Measurements from ENCODE around the gene CHEK2. TPM values are rescaled to one million over a fixed set of nuclear protein-coding genes. Genes with fewer than 3 reads are reported as not detected.
"Not testable (repeated sequence)": the region's sequence is repeated elsewhere in the genome, so short reads cannot be mapped to it uniquely, and the experiment has no call there.

Gene CHEK2
- polyA plus RNA-seq, 1 donor from 2014 or later: 3.1 TPM

GRCh38 chr22:28689796-28690195, 51.8 kb downstream of the CHEK2 start:
- not testable (repeated sequence) for H3K9me2 ChIP-seq (ENCODE audit: insufficient read depth, low read length); H3K36me3 ChIP-seq (ENCODE audit: insufficient read depth, low read length); H2AFZ ChIP-seq (ENCODE audit: low read depth, low read length); H3K4me2 ChIP-seq (ENCODE audit: low read length); H3K27me3 ChIP-seq (ENCODE audit: insufficient read depth, low read depth, low read length); H3K79me2 ChIP-seq (replicated peaks; ENCODE audit: insufficient read depth, low read length); H3F3A ChIP-seq (ENCODE audit: insufficient read depth, low read length, poor library complexity, severe bottlenecking); H3K4me3 ChIP-seq (ENCODE audit: low read length); H3K9ac ChIP-seq (ENCODE audit: low read length); H3K9me3 ChIP-seq (ENCODE audit: low read length); H4K20me1 ChIP-seq (ENCODE audit: insufficient read depth); H3K27ac ChIP-seq (ENCODE audit: low read length)

- H3K36me3 ChIP-seq (ENCODE audit: insufficient read depth, low read length); H3K9ac ChIP-seq (ENCODE audit: low read length); H2AFZ ChIP-seq (ENCODE audit: low read depth, low read length); H4K20me1 ChIP-seq (ENCODE audit: insufficient read depth); H3K9me2 ChIP-seq (ENCODE audit: insufficient read depth, low read length); H3F3A ChIP-seq (ENCODE audit: insufficient read depth, low read length, poor library complexity, severe bottlenecking); H3K27me3 ChIP-seq (ENCODE audit: insufficient read depth, low read depth, low read length); H3K9me3 ChIP-seq (ENCODE audit: low read length); H3K4me3 ChIP-seq (ENCODE audit: low read length); H3K4me2 ChIP-seq (ENCODE audit: low read length); H3K27ac ChIP-seq (ENCODE audit: low read length): not testable (repeated sequence)
- H3K79me2 ChIP-seq (replicated peaks; ENCODE audit: insufficient read depth, low read length): peaks cover 11% of the 10 kb centered on the region
These were observed 58.7 kb downstream of the CHEK2 start for GRCh38 chr22:28682966-28683365.

GRCh38 chr22:28680813-28681490, 60.7 kb downstream of the CHEK2 start:
- not testable (repeated sequence) for H3K9me2 ChIP-seq (ENCODE audit: insufficient read depth, low read length); H3K36me3 ChIP-seq (ENCODE audit: insufficient read depth, low read length); H3K27ac ChIP-seq (ENCODE audit: low read length); H2AFZ ChIP-seq (ENCODE audit: low read depth, low read length); H3K9me3 ChIP-seq (ENCODE audit: low read length); H3K9ac ChIP-seq (ENCODE audit: low read length); H4K20me1 ChIP-seq (ENCODE audit: insufficient read depth); H3K27me3 ChIP-seq (ENCODE audit: insufficient read depth, low read depth, low read length); H3F3A ChIP-seq (ENCODE audit: insufficient read depth, low read length, poor library complexity, severe bottlenecking); H3K4me3 ChIP-seq (ENCODE audit: low read length); H3K4me2 ChIP-seq (ENCODE audit: low read length)
- H3K79me2 ChIP-seq (replicated peaks; ENCODE audit: insufficient read depth, low read length): peaks cover 11% of the 10 kb centered on the region

GRCh38 chr22:28679611-28680287, 61.9 kb downstream of the CHEK2 start, which contains the start of gene TTC28:
Gene TTC28, minus strand, starts transcription at chr22:28679840. Its CDS starts 117 bp downstream, at chr22:28679723.
- H3F3A ChIP-seq (ENCODE audit: insufficient read depth, low read length, poor library complexity, severe bottlenecking); H3K27me3 ChIP-seq (ENCODE audit: insufficient read depth, low read depth, low read length); H3K9me2 ChIP-seq (ENCODE audit: insufficient read depth, low read length); H3K4me2 ChIP-seq (ENCODE audit: low read length); H3K36me3 ChIP-seq (ENCODE audit: insufficient read depth, low read length); H3K9me3 ChIP-seq (ENCODE audit: low read length); H4K20me1 ChIP-seq (ENCODE audit: insufficient read depth): not testable (repeated sequence)
- peak within 1 kb of the TSS; percentile 73 for H2AFZ ChIP-seq (ENCODE audit: low read depth, low read length)
- H3K9ac ChIP-seq (ENCODE audit: low read length): peak within 1 kb of the TSS; percentile 73
- peaks cover 16% of the 10 kb centered on the region for H3K79me2 ChIP-seq (replicated peaks; ENCODE audit: insufficient read depth, low read length)
- peak within 1 kb of the TSS; percentile 83 for H3K4me3 ChIP-seq (ENCODE audit: low read length)
- H3K27ac ChIP-seq (ENCODE audit: low read length): peak within 1 kb of the TSS; percentile 20
- TF ChIP-seq EP300 (conservative IDR thresholded peaks at IDR 0.05; ENCODE audit: poor library complexity, severe bottlenecking) (peak; percentile 48), POLR2AphosphoS5 (IDR thresholded peaks at IDR 0.05) (peak; percentile 47), MXI1 (conservative IDR thresholded peaks at IDR 0.05; ENCODE audit: poor library complexity, severe bottlenecking) (peak; percentile 20)

All from neural cell (in vitro differentiated cells).